Caco-2 (cell line): ENCODE results near the gene CTDNEP1. TPM values are rescaled to one million over a fixed set of nuclear protein-coding genes. Genes with fewer than 3 reads are reported as not detected.

Source experiments
- BruUV-seq: library from RNA; stranded (reverse); fragments of 400-500 nt; replicated peaks from 2 replicates; lab custom pipeline; 2021; lab: Mats Ljungman, UMichigan
- CTCF ChIA-PET: fragments of 300-600 bp; sonication (Branson Sonifier 250); formaldehyde crosslinking; loops from one replicate; lab custom pipeline; 2022; ENCODE audit warnings: antibody characterized with exemption; lab: Charles Lee
- POLR2A ChIA-PET: fragments of 300-600 bp; sonication (Branson Sonifier 250); formaldehyde crosslinking; loops from one replicate; lab custom pipeline; 2022; ENCODE audit warnings: antibody characterized with exemption; lab: Charles Lee
- DNase-seq, 2 experiments: peaks; one replicate each; pipeline versions ENCODE4 v3.0.0 to v3.0.0-alpha.2; 2020 to 2022
- H3K27me3 ChIP-seq: replicated peaks from 2 replicates; pipeline ENCODE4 v1.6.0; 2011; ENCODE audit warnings: low read length; ENCODE audit not compliant: control insufficient read depth, insufficient read depth
- H3K36me3 ChIP-seq: 2 replicates; pipeline ENCODE4 v1.5.1; 2011; ENCODE audit warnings: low read length; ENCODE audit not compliant: control insufficient read depth, insufficient read depth
- H3K4me1 ChIP-seq: fragments of 250-450 bp; sonication (Bioruptor Pico); 2 replicates; pipeline ENCODE4 v1.5.1; 2020; ENCODE audit warnings: mild to moderate bottlenecking
- H3K4me3 ChIP-seq: 2 replicates; pipeline ENCODE4 v1.5.1; 2011; ENCODE audit warnings: low read depth, mild to moderate bottlenecking, control low read depth, low read length
- H3K9me3 ChIP-seq: fragments of 250-450 bp; sonication (Bioruptor Pico); 2 replicates; pipeline ENCODE4 v1.5.1; 2020; ENCODE audit warnings: mild to moderate bottlenecking, moderate library complexity
- H3K27ac Mint-ChIP-seq: one replicate; pipeline ENCODE4 v1.8.0; 2022; ENCODE audit warnings: mixed read lengths; ENCODE audit not compliant: unreplicated experiment
- H3K27me3 Mint-ChIP-seq: one replicate; pipeline ENCODE4 v1.8.0; 2022; ENCODE audit warnings: mixed read lengths; ENCODE audit not compliant: insufficient read depth, unreplicated experiment
- H3K36me3 Mint-ChIP-seq: one replicate; pipeline ENCODE4 v1.8.0; 2022; ENCODE audit warnings: mild to moderate bottlenecking, mixed read lengths; ENCODE audit not compliant: insufficient read depth, unreplicated experiment
- H3K4me1 Mint-ChIP-seq: one replicate; pipeline ENCODE4 v1.8.0; 2022; ENCODE audit warnings: low read depth, mixed read lengths; ENCODE audit not compliant: unreplicated experiment
- H3K4me3 Mint-ChIP-seq: one replicate; pipeline ENCODE4 v1.8.0; 2022; ENCODE audit warnings: mild to moderate bottlenecking, moderate library complexity, mixed read lengths; ENCODE audit not compliant: unreplicated experiment
- H3K9me3 Mint-ChIP-seq: one replicate; pipeline ENCODE4 v1.8.0; 2022; ENCODE audit warnings: mixed read lengths; ENCODE audit not compliant: unreplicated experiment
- intact Hi-C: fragments of 100-400 bp; cut with micrococcal nuclease; formaldehyde crosslinking; loops from one replicate; pipeline ENCODE4 v1.10.0; 2022; ENCODE audit not compliant: unreplicated experiment
- total RNA-seq: library from RNA; stranded (reverse); gene quantifications from 2 replicates; pipeline ENCODE4 v1.2.3, GENCODE V29; 2022
- TF ChIP-seq, protein P1 (sequence below), 2 experiments: fragments of 200-600 bp in 1 of 2; IDR thresholded peaks; 1 replicate in 1 of 2; 2 replicates in 1 of 2; pipeline versions ENCODE4 v1.5.1 to v1.8.0; 2011 to 2022; ENCODE audit warnings: antibody characterized with exemption in 1 of 2, control low read depth in 1 of 2, inconsistent platforms in 1 of 2, low read depth in 1 of 2, low read length in 1 of 2, mild to moderate bottlenecking in 1 of 2, moderate library complexity in 1 of 2; ENCODE audit not compliant: insufficient read depth in 1 of 2, severe bottlenecking in 1 of 2, unreplicated experiment in 1 of 2

CTDNEP1 gene
- total RNA-seq, 1 experiment from 2014 or later = 71.1 TPM

DNA sequence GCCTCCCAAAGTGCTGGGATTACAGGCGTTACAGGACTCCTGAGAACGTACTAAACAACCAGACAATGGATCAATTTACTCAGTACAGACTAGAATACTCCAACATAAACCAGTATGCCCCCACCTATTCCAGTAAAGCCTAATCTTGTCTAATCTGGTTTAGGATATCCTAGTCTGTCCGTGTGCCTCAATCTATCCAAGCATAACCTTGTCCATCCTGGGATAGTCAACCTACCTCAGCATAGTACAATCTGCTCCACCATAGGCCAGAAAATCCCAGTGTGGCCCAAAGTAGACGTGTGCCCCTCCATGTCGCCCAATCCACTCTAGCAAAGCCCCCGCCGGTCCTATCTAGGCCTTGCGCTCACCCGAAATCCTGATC, 17.8 kb downstream of the CTDNEP1 start:
- Histone ChIP-seq H3K36me3 (no peaks in the 10 kb centered on the region; the same call in none of the 2 replicates), H3K4me1 (no peaks in the 10 kb centered on the region), H3K9me3 (no peaks in the 10 kb centered on the region), H3K27me3 (no peaks in the 10 kb centered on the region), H3K4me3 (peak overlapping the region; percentile 65)
- ChIA-PET POLR2A (interaction anchor here (0.6 to 1.2 kb wide), 2 partner anchors 14 to 1904 kb away, joined by 4 to 6 read pairs; partner anchors contain the start of genes ACADVL and DLG4), CTCF (interaction anchor here (0.9 kb wide), 1 partner anchor 13 kb away, joined by 3 read pairs; no protein-coding TSS in a partner anchor)
- peak overlapping the region; percentile 85 for H3K27ac Mint-ChIP-seq
- H3K27me3 Mint-ChIP-seq = no peaks in the 10 kb centered on the region
- BruUV-seq = no TSS peak
- no peaks in the 10 kb centered on the region for H3K9me3 Mint-ChIP-seq
- peaks cover 13% of the 10 kb centered on the region for H3K4me1 Mint-ChIP-seq
- H3K4me3 Mint-ChIP-seq = peak overlapping the region; percentile 93
- peaks cover 72% of the 10 kb centered on the region for H3K36me3 Mint-ChIP-seq
- TF ChIP-seq, protein P1, sequence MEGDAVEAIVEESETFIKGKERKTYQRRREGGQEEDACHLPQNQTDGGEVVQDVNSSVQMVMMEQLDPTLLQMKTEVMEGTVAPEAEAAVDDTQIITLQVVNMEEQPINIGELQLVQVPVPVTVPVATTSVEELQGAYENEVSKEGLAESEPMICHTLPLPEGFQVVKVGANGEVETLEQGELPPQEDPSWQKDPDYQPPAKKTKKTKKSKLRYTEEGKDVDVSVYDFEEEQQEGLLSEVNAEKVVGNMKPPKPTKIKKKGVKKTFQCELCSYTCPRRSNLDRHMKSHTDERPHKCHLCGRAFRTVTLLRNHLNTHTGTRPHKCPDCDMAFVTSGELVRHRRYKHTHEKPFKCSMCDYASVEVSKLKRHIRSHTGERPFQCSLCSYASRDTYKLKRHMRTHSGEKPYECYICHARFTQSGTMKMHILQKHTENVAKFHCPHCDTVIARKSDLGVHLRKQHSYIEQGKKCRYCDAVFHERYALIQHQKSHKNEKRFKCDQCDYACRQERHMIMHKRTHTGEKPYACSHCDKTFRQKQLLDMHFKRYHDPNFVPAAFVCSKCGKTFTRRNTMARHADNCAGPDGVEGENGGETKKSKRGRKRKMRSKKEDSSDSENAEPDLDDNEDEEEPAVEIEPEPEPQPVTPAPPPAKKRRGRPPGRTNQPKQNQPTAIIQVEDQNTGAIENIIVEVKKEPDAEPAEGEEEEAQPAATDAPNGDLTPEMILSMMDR (IDR thresholded peaks at IDR 0.05; ENCODE audit: insufficient read depth in 1 of 2, low read depth in 1 of 2, low read length in 1 of 2, severe bottlenecking in 1 of 2, unreplicated experiment in 1 of 2) = no peak
- intact Hi-C loops = no loop called here
- no peak for DNase-seq

GRCh38 chr17:7232114-7232513, 19.4 kb downstream of the CTDNEP1 start:
- no peaks in the 10 kb centered on the region for H3K9me3 ChIP-seq
- H3K27me3 ChIP-seq = no peaks in the 10 kb centered on the region
- Mint-ChIP-seq H3K27me3 (no peaks in the 10 kb centered on the region), H3K9me3 (no peaks in the 10 kb centered on the region), H3K27ac (no peak overlapping the region), H3K4me1 (peaks cover 11% of the 10 kb centered on the region), H3K36me3 (peaks cover 70% of the 10 kb centered on the region), H3K4me3 (peak overlapping the region; percentile 10)
- intact Hi-C loops = no loop called here
- H3K4me3 ChIP-seq = no peak overlapping the region; the same call in 1 of the 2 replicates
- ChIA-PET CTCF (no interaction called here), POLR2A (no interaction called here)
- TF ChIP-seq, protein P1 (IDR thresholded peaks at IDR 0.05; ENCODE audit: insufficient read depth in 1 of 2, low read depth in 1 of 2, low read length in 1 of 2, severe bottlenecking in 1 of 2, unreplicated experiment in 1 of 2) = no peak
- no peaks in the 10 kb centered on the region for H3K4me1 ChIP-seq
- TSS peak; percentile 32 for BruUV-seq
- H3K36me3 ChIP-seq = no peaks in the 10 kb centered on the region; the same call in none of the 2 replicates
- no peak for DNase-seq

GRCh38 chr17:7229504-7229903, 22.0 kb downstream of the CTDNEP1 start:
- TF ChIP-seq, protein P1 (IDR thresholded peaks at IDR 0.05; ENCODE audit: insufficient read depth in 1 of 2, low read depth in 1 of 2, low read length in 1 of 2, severe bottlenecking in 1 of 2, unreplicated experiment in 1 of 2) = no peak
- H3K4me1 Mint-ChIP-seq = peaks cover 6% of the 10 kb centered on the region
- H3K9me3 Mint-ChIP-seq = no peaks in the 10 kb centered on the region
- no peak overlapping the region for H3K27ac Mint-ChIP-seq
- ChIA-PET POLR2A (no interaction called here), CTCF (interaction anchor here (0.5 kb wide), 1 partner anchor 19 kb away, joined by 3 read pairs; no protein-coding TSS in a partner anchor)
- intact Hi-C loops = no loop called here
- H3K4me3 Mint-ChIP-seq = no peak overlapping the region
- Histone ChIP-seq H3K9me3 (no peaks in the 10 kb centered on the region), H3K4me1 (no peaks in the 10 kb centered on the region), H3K36me3 (no peaks in the 10 kb centered on the region; the same call in 1 of the 2 replicates), H3K4me3 (no peak overlapping the region), H3K27me3 (no peaks in the 10 kb centered on the region)
- H3K36me3 Mint-ChIP-seq = peaks cover 49% of the 10 kb centered on the region
- no peak for DNase-seq
- no TSS peak for BruUV-seq
- no peaks in the 10 kb centered on the region for H3K27me3 Mint-ChIP-seq
